Measurements from ENCODE around the gene RNU5B-1.
A peak's percentile ranks its signal among the peaks of the same experiment; 100 is the strongest.

RNU5B-1 gene

GRCh38 chr15:65329288-65329983 lies 25.0 kb downstream of the RNU5B-1 start:
- DNase-seq: no peak

DNA sequence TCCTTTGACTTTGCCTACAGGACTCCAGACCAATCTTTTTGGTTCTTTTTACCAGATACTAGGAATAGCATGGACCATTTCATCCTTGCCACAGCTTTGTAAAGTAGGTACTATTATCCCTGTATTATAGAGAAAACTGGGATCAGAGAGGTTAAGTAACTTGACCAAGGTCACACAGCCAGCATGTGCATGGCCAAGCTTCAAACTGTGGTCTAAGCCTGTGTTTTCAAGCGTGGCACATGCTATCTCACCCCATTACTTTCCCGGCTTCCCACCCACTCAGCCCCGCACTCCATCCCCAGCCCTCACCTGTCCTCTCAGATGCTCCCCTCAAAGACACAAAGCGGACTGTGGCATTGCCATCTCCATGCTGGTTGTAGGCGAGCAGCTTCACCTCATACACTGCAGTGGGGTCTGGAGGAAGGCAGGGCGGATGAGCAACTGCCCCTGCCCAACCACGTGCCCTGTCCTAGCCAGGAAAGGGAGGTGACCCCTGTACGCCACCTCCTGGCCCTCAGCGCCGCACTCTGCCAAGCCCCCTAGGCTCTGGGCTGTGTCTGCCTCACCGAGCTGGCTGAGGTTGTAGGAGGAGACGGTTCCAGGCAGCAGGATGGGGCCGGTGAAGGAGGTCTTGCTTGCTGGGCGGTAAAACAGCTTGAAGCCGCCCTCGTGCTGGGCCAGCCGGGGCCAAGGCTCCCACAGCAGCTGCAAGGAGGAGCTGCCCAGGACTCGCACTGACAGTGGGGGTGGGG lies 25.7 kb downstream of the RNU5B-1 start:
- no peak for DNase-seq

DNA sequence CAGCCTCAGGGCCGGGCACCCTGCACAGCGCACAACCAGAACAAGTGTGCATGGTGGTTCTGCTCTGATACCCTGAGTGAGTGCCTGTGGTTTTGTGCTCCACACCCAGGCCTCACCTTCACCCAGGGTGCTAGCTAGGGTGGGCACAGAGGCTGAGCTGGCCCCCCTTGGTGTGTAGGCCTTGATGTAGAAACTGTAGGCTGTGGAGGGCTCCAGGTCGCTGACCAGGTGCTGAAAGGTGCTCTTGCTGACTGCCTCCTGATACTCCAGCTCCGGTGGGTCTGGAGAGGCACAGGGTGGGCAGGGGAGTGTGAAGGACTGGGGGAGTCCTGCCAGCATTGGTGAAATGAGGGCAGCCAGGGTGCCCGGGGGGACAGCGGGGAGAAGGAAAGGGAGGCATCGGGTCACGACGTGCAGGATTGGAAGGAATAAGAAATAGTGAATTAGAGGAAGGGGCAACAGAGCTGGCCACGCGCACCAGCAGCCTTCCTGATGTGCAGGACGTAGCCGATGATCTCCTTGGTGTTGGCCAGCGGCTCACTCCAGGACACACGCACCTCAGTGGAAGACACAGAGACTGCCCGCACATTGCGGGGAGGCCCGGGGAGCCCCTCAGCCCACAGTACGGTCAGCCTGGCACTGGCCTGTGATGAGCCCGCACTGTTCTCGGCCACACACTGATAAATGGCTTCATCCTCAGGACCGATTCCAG lies 26.6 kb downstream of the RNU5B-1 start:
- no peak for DNase-seq

DNA sequence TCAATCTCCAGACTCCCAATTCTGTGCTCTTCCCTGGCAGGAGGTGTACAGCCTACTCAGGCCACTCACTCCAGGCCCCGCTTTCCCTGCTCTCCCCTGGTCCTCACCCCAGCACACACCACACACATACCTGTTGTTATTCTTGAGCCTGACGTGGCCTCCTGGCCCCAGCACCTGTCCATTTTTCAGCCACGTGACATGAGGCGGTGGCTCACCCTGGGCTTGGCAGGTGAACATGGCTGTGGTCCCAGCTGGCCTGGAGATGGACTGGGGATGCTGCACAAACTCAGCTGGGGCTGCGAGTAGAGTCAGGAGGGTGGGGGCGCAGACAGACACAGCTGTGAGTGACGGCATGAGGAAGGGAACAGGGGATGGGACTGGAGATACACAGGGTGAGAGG lies 27.3 kb downstream of the RNU5B-1 start:
- no peak for DNase-seq

DNA sequence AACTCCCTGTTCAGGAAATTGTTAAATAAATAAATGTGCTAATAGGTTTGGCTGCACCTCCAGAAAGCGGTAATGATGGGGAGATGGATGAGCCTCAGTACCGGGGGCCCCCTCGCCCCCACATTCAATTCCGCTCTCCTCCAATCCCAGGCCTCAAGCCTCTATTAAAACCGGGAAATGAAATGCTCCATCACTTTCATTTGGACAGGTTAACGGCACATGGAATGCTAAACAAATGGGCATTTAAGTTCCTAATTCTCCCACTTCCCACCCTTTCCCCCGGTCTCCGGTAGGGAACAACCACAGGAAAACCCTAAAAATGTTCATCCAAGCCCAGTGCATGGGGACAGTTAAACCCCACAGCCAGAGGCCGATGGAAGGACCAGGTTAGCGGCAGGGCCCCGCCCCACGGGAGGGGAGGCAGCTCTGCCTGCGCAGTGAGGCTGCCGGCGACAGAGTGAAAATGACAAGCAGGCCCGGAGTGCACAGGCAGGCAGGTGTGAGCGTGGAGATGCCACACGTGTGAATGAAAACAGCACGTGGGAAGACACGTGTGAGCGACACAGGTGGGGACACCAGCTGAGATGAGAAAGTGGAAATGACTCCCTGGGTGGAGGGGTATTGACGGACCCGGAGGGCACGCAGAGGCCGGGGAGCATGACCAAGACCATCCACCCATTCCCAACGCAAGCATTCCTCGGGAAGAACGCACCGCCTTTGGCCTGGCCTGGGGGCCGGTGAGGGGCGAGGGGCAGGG lies 28.1 kb downstream of the RNU5B-1 start:
- no peak for DNase-seq

DNA sequence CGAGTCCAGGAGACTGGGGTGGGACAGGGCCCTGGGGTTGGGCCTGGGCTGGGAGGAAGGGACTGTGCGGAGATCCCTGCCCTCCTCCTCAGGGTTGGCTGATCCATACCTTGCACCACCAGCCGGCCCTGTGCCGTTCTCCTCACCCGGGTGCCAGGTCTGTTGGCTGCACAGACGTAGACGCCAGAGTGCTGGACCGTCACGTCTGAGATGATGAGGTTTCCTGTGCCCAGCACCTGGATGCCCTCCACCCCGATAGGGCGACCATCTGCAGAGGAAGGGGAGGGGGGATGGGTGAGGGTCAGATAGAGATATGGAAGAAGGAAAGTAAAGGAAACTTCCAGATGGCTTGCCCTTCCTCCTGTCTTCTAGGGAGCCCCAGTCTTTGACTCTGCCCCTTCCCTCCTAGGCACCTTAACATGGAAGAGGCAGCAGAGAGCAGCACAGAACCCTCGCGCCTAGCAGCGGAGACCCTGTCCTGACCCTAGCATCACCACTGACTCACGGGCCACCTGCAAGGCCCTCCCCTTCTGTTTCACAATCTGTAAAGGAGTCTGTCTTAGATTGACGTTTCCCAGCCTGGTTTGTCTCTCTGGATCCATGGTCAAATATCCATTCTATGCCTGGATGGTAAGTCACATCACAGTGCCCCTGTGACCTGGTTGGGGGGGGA lies 28.8 kb downstream of the RNU5B-1 start:
- DNase-seq: no peak

GRCh38 chr15:65333856-65334255 lies 29.4 kb downstream of the RNU5B-1 start:
- DNase-seq: no peak

DNA sequence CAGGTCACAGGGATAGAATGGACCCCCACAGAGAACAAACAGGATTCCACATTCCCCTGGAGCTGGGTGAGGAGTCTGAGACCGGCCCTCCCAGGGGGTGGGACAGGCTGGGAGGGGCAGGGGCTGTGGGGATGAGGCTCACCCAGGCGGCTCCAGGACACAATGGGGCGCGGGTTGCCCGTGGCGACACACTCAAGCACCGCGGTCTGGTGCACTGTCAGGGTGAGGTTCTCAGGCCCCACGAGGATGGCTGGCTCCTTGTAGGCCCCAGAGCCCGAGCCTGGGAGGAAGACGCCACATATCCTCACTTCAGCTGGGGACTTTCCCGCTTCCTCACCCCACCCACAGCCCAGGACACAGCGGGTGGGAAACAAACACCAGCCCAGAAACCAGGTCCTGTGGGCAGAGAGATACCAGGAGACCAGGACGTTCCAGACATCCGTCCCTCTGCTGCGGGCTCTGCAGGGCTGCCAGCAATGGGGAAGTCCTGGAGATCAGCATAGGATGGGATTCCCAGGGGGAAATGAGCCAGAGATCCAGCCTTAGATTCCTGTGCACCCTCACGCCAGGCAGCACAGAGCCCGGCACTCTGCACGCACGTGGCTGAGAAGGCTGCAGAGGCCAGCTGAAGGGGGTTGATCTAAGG lies 30.2 kb downstream of the RNU5B-1 start:
- peak in 1 of 2 experiments; percentile 17 for DNase-seq

DNA sequence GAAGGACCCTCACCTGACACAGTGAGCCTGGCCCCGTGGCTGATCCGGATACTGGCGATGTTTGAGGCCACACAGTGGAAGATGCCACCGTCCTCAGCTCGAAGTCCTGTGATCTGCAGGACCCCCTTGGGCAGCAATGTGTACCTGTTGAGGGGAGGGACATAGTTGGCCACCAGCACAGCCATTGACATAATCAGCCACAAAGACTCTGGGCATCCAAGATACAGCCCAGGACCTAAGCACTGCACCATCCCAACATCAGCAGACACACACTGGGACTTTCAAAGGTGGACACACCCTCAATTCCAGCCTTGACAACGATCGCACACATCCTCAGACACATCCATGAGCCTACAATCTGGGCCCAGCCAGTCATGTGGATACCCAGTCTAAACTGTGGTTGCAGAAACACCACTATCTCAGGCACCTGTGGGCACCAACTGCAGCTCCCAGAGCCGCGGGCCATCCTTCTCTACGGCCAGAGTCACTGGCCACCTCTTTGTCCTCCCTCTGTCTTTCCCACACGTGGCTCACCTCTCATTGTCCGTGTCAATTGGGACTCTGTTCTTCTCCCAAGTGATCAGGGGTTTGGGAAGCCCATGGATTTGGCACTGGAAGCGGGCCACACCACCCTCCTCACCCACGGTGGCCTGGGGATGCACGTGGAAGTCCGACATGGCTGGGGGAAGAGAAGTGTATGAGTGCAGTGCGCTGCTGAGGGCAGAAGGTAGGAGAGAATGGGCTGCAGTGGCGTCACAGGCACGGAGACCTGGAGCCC lies 31.0 kb downstream of the RNU5B-1 start:
- no peak for DNase-seq

- DNase-seq: peak; percentile 35 to 45
Measured at GRCh38 chr15:65336493-65337435, 32.3 kb downstream of the RNU5B-1 start.

GRCh38 chr15:65337436-65338070 lies 33.1 kb downstream of the RNU5B-1 start:
- peak; percentile 37 to 51 for DNase-seq

DNA sequence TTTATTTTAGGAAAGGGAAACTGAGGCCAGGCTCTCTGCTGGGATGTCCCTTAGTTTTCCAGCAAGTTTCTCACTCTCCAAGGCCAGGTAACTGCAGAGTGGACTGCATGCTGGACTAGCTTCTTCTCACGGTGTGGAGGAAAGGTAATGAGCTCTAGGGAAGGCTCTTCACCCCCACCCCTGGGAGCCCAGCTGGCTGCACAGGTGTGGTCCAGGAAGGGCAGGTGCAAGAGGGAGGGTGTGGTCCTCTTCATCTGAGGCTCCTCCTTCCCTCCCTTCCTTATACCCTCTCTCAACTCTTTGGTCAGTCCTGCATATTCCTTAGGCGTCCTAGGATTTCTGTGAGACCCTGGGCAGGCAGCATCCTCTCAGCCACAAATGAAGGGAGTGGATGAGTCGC lies 33.9 kb downstream of the RNU5B-1 start:
- peak; percentile 59 to 61 for DNase-seq

GRCh38 chr15:65338823-65339222 lies 34.3 kb downstream of the RNU5B-1 start:
- DNase-seq: no peak

DNA sequence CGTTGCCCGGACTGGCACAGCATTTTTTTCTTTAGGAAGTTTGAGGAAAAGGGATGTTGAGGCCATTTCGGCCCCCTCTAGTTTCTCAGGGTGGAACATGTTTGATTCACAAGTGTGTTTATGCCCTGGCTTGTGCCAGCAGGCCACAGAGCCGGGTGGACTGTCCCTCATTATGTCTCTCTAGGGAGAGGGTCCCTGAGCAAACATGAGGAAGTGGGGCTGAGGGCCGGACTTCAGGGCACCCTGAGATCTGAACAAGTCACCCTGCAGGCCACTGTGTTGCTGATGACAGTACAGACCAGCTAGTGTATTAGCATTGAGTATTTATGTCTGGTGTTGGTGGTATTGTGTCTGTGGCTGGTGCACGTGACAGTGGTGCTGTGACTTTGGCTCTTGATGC lies 34.9 kb downstream of the RNU5B-1 start:
- no peak for DNase-seq

- no peak for DNase-seq
Measured at GRCh38 chr15:65339920-65340319, 35.4 kb downstream of the RNU5B-1 start.

GRCh38 chr15:65342493-65342892 lies 38.0 kb downstream of the RNU5B-1 start:
- no peak for DNase-seq

DNA sequence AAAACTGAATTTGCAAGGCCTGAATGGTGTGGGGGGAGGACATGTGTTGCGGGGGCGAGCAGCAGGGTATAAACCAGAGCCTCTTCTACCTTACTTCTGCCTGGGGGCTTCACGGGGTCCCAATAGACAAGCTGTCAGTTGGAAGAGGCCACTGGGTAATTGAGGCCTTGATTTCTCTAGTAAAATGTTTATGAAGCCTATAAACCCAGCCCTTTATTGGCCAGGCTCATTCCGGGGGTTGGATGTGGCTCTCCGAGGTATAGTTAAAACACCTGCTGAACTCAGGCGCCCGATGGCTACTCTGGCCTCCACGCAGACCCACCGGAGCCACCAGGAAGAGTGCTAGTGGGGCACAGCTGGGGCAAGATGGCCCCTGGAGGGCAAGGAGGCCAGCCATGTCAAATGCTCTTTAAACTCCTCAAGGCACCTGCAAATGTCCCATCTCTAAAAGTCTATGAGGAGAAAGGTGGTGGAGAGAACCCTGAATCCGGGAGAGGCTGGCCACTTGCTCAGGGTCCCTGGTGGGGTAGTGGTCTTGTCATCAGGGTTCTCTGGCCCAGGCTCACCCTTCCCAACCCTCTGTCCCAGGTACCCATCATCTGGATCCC lies 39.0 kb downstream of the RNU5B-1 start:
- no peak for DNase-seq

- DNase-seq: no peak
Measured at GRCh38 chr15:65344214-65344913, 39.9 kb downstream of the RNU5B-1 start.

Data from NCI-H187 (cell line).